ENCODE results near the gene FILIP1L. TPM values are rescaled to one million over a fixed set of nuclear protein-coding genes. Genes with fewer than 3 reads are reported as not detected.

Gene FILIP1L
- total and polyA plus RNA-seq, 2 of the 13 experiments (the other 11 are each of a cell fraction or from before 2014, with no cell fraction given): 8.1 to 187 TPM

GRCh38 chr3:99981138-99981537, 133.2 kb downstream of the FILIP1L start:
- no peaks in the 10 kb centered on the region for H3K9me3 ChIP-seq (ENCODE audit: low read length)
- H4K20me1 ChIP-seq (ENCODE audit: insufficient read depth, low read length): no peaks in the 10 kb centered on the region
- CTCF ChIA-PET (ENCODE audit: low intra/inter-chr PET ratio, low total read pairs): no interaction called here
- 100% methylated on average over 1 of the region's 1 CpG for WGBS (ENCODE audit: low lambda C conversion rate)
- H3K27me3 ChIP-seq (ENCODE audit: control insufficient read depth in 1 of 2, insufficient read depth in 2 of 2, low read length in 2 of 2): no peaks in the 10 kb centered on the region
- H3K4me2 ChIP-seq (ENCODE audit: low read depth, low read length): no peak overlapping the region
- in situ Hi-C loops (cut with HindIII; ENCODE audit: extremely low pct_ligation_motif_present, low pct_unique_long_range_greater_than_20kb): no loop called here
- POLR2A ChIA-PET: no interaction called here
- H3K4me1 ChIP-seq (ENCODE audit: insufficient read depth, low read length): 0 out of 2 replicates have a peak, but pooled peaks cover 9% of the 10 kb centered on the region
- H2AFZ ChIP-seq (ENCODE audit: low read length): no peak overlapping the region
- no peak overlapping the region for H3K4me3 ChIP-seq (replicated peaks in 1 of 3; ENCODE audit: insufficient read depth in 1 of 3, low read depth in 2 of 3, low read length in 3 of 3)
- FAIRE-seq: no peak
- no peak overlapping the region for H3K9ac ChIP-seq (ENCODE audit: insufficient read depth, low read depth, low read length)
- no peaks in the 10 kb centered on the region for H3K36me3 ChIP-seq (replicated peaks in 1 of 2; ENCODE audit: control insufficient read depth in 1 of 2, insufficient read depth in 2 of 2, low read length in 2 of 2)
- no peak overlapping the region for H3K27ac ChIP-seq (ENCODE audit: extremely low read length, insufficient read depth, low read length)
- ATAC-seq: no peak
- DNase-seq (ENCODE audit: low spot score): no peak
- TF ChIP-seq FOXJ3 (CRISPR knock-in tag; IDR thresholded peaks at IDR 0.05; ENCODE audit: borderline replicate concordance) (no peak), ZNF747 (CRISPR knock-in tag; IDR thresholded peaks at IDR 0.05; ENCODE audit: borderline replicate concordance) (no peak), NPAS2 (CRISPR knock-in tag; IDR thresholded peaks at IDR 0.05; ENCODE audit: borderline replicate concordance) (no peak), ZFP36 (IDR thresholded peaks at IDR 0.05; ENCODE audit: borderline replicate concordance, low read depth, low read length, partially characterized antibody) (no peak), SNAPC2 (CRISPR knock-in tag; IDR thresholded peaks at IDR 0.05) (no peak), PHB2 (IDR thresholded peaks at IDR 0.05; ENCODE audit: partially characterized antibody) (no peak), FOSL1 (CRISPR knock-in tag; IDR thresholded peaks at IDR 0.05; ENCODE audit: borderline replicate concordance) (no peak), ZNF687 (CRISPR knock-in tag; IDR thresholded peaks at IDR 0.05) (no peak), JUN (CRISPR knock-in tag; IDR thresholded peaks at IDR 0.05) (no peak), ZNF441 (CRISPR knock-in tag; IDR thresholded peaks at IDR 0.05; ENCODE audit: borderline replicate concordance) (no peak), ZC3H13 (CRISPR knock-in tag; IDR thresholded peaks at IDR 0.05) (no peak), STAG1 (CRISPR knock-in tag; IDR thresholded peaks at IDR 0.05) (no peak)
- no peaks in the 10 kb centered on the region for H3K79me2 ChIP-seq (ENCODE audit: insufficient read depth, low read length)
- intact Hi-C loops (cut with micrococcal nuclease; ENCODE audit: unreplicated experiment): no loop called here
- BruUV-seq (replicated peaks): no TSS peak

Measured in HepG2 (cell line).